ENCODE data around the gene TNXB.
"Not testable (repeated sequence)": the region's sequence is repeated elsewhere in the genome, so short reads cannot be mapped to it uniquely, and the experiment has no call there.

TNXB gene

DNA sequence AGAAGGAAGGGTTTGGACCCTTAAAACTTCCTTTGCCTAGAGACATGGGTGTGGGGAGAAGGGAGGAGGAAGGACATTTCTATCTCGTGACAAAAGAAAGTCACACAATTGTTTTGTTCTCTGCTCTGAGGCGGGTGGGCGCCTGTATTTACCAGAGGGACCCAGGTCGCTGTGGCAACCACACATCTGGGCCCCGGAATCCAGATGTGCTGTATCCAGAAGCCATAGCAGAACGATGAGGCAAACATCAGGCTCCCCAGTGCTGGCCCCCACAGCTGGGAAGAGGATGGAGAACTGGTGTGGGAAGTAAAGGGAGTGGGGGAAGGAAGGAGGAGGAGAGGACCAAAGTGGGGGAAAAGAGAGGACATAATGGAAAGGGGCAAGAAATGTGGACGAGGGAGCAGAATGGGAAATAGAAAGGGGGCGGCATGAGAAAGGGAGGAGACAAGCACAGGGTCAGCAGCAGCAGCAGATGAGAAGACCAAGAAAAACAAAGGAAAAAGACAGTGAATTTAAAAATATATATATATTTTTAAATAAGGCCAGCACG lies 3.4 kb upstream of the TNXB start:
- H3K9me3 Mint-ChIP-seq, result no peaks in the 10 kb centered on the region
- no peak overlapping the region for H3K4me3 Mint-ChIP-seq
- peaks cover 73% of the 10 kb centered on the region for H3K4me1 Mint-ChIP-seq (ENCODE audit: low read depth)
- H3K27me3 Mint-ChIP-seq, result peaks cover 31% of the 10 kb centered on the region
- peaks cover 66% of the 10 kb centered on the region for H3K36me3 Mint-ChIP-seq (ENCODE audit: low read depth)
- intact Hi-C loops (cut with micrococcal nuclease), result no loop called here
- no peak overlapping the region for H3K27ac Mint-ChIP-seq

DNA sequence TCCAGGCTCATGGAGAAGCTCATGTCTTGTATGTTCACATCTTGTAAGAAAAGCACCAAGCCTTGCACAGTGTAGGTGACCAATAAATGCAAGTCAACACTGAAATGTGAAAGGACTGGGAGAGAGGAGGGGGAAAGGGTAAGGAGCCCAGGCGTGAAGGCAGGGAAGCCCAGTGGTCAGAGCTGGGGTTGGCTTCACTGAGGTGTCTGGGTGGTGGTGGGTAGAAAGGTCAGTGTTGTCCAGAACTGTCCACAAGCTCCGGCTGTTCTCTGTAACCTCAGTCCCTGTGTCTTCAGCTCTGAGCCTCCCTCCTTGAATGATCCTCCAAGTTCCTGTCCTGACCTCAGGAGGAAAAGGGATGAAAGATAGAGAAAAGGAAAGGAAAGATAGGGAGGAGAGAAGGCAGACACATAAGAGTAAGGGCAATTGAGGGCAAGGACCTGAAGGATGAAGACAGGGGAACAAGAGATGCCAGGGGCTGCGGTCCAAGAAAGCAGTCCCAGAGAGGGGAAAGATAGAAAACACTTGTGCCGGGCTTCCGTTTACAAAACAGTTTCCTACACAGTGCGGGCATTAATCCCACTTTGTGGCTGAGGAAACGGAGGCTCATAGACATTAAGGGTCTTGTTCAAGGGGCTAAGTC lies 2.4 kb upstream of the TNXB start:
- Mint-ChIP-seq H3K9me3 (no peaks in the 10 kb centered on the region), H3K27me3 (peaks cover 40% of the 10 kb centered on the region), H3K4me3 (no peak overlapping the region), H3K27ac (no peak overlapping the region), H3K4me1 (ENCODE audit: low read depth) (peaks cover 74% of the 10 kb centered on the region), H3K36me3 (ENCODE audit: low read depth) (peaks cover 57% of the 10 kb centered on the region)
- intact Hi-C loops (cut with micrococcal nuclease), result no loop called here

DNA sequence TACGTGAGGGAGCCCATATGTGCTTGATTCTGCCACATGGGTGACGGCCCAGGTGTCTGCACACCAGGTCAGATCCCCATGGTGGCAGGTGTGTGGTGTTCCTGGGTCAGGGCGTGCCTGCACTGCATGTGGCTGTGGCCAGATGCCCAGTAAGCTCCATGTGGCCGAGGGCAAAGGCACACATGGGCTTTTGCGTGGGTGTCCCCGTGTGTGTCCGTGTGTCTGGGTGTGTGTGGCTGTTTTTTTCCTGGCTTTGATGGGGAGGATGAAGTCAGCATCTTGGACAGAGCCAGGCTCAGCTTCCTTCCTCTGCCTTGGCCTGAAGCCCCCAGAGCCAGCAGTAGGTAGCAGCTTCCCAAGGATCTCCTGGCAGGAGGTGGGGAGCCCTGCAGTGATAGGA lies 1.5 kb upstream of the TNXB start:
- Mint-ChIP-seq H3K27me3 (peaks cover 48% of the 10 kb centered on the region), H3K4me1 (ENCODE audit: low read depth) (peaks cover 65% of the 10 kb centered on the region), H3K9me3 (no peaks in the 10 kb centered on the region), H3K4me3 (no peak overlapping the region), H3K27ac (no peak overlapping the region), H3K36me3 (ENCODE audit: low read depth) (peaks cover 48% of the 10 kb centered on the region)
- intact Hi-C loops (cut with micrococcal nuclease), result no loop called here

DNA sequence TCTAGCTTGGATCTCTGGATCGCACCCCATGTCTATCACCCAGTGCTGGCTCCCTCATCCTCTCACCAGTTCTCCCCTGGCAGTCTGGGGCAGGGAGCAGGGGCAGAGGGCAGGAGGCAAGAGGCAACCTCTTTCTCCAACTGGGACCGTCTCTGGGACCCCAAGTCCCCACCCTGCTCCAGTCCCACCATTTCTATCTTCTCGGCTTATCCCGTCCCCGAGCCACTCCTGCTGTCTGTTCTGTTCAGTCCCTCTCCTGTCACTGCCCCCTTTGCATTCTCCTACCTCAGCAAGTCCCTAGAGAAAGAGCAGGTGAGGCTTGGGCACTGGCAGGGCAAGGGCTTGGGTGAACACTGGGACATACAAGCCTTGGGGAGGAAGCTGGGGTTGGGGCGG lies 625 bp upstream of the TNXB start:
- intact Hi-C loops (cut with micrococcal nuclease), result no loop called here
- Mint-ChIP-seq H3K4me3 (no peak overlapping the region), H3K9me3 (no peaks in the 10 kb centered on the region), H3K27ac (peak overlapping the region; percentile 4), H3K27me3 (peaks cover 52% of the 10 kb centered on the region), H3K36me3 (ENCODE audit: low read depth) (peaks cover 39% of the 10 kb centered on the region), H3K4me1 (ENCODE audit: low read depth) (peaks cover 56% of the 10 kb centered on the region)

- Mint-ChIP-seq H3K4me1 (ENCODE audit: low read depth) (peaks cover 47% of the 10 kb centered on the region), H3K27ac (peak overlapping the region; percentile 47), H3K27me3 (peaks cover 59% of the 10 kb centered on the region), H3K36me3 (ENCODE audit: low read depth) (peaks cover 30% of the 10 kb centered on the region), H3K9me3 (no peaks in the 10 kb centered on the region), H3K4me3 (no peak overlapping the region)
- intact Hi-C loops (cut with micrococcal nuclease), result no loop called here
Observed at GRCh38 chr6:32108727-32109113, 418 bp downstream of the TNXB start.

GRCh38 chr6:32108094-32108627 lies 977 bp downstream of the TNXB start:
- Mint-ChIP-seq H3K27ac (peak overlapping the region; percentile 47), H3K4me3 (no peak overlapping the region), H3K4me1 (ENCODE audit: low read depth) (peaks cover 41% of the 10 kb centered on the region), H3K27me3 (peaks cover 63% of the 10 kb centered on the region), H3K36me3 (ENCODE audit: low read depth) (peaks cover 24% of the 10 kb centered on the region), H3K9me3 (no peaks in the 10 kb centered on the region)
- intact Hi-C loops (cut with micrococcal nuclease), result no loop called here

DNA sequence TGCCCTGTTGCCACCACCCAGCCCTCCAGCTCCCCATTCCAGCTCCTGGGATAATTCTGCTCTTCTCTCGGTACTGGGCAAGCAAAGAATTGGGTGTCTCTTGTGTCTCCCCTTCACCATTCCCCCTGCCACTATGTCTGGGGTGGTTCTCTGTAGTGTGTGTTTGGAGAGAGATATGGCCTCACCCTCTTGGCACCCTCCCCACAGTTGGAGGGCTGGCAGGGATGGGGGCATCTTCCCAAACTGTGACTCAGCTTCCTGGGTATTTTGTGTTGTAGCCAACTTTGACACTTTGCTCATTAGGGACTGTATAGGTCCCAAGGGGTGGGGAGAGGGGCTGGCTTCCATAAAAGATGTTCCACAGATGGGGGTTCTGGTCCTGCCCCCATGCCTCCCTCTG lies 1.7 kb downstream of the TNXB start:
- intact Hi-C loops (cut with micrococcal nuclease), result no loop called here
- Mint-ChIP-seq H3K4me3 (no peak overlapping the region), H3K27me3 (peaks cover 67% of the 10 kb centered on the region), H3K9me3 (no peaks in the 10 kb centered on the region), H3K4me1 (ENCODE audit: low read depth) (peaks cover 34% of the 10 kb centered on the region), H3K27ac (no peak overlapping the region), H3K36me3 (ENCODE audit: low read depth) (peaks cover 16% of the 10 kb centered on the region)

- Mint-ChIP-seq H3K9me3 (no peaks in the 10 kb centered on the region), H3K36me3 (ENCODE audit: low read depth) (no peaks in the 10 kb centered on the region), H3K27ac (no peak overlapping the region), H3K4me3 (no peak overlapping the region), H3K4me1 (ENCODE audit: low read depth) (peaks cover 31% of the 10 kb centered on the region), H3K27me3 (peaks cover 72% of the 10 kb centered on the region)
- intact Hi-C loops (cut with micrococcal nuclease), result no loop called here
Observed at GRCh38 chr6:32105433-32105832, 3.7 kb downstream of the TNXB start.

- Mint-ChIP-seq H3K36me3 (ENCODE audit: low read depth) (no peaks in the 10 kb centered on the region), H3K27me3 (peaks cover 73% of the 10 kb centered on the region), H3K9me3 (no peaks in the 10 kb centered on the region), H3K4me1 (ENCODE audit: low read depth) (peaks cover 2% of the 10 kb centered on the region), H3K4me3 (no peak overlapping the region), H3K27ac (no peak overlapping the region)
- intact Hi-C loops (cut with micrococcal nuclease), result no loop called here
Observed at GRCh38 chr6:32102255-32102654, 6.9 kb downstream of the TNXB start.

DNA sequence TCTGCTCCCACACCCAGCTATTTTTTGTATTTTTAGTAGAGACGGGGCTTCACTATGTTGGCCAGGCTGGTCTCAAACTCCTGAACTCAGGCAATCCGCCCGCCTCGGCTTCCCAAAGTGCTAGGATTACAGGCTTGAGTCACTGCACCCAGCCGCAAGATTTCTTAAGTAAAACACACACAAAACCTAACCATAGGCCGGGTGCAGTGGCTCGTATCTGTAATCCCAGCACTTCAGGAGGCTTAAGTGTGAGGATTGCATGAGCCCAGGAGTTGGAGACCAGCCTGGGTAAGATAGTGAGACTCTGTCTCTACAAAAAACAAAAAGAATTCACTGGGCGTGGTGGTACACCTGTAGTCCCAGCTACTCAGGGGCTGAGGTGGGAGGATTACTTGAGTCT lies 8.9 kb downstream of the TNXB start:
- intact Hi-C loops (cut with micrococcal nuclease); H3K4me3 Mint-ChIP-seq: not testable (repeated sequence)
- peaks cover 79% of the 10 kb centered on the region for H3K27me3 Mint-ChIP-seq

DNA sequence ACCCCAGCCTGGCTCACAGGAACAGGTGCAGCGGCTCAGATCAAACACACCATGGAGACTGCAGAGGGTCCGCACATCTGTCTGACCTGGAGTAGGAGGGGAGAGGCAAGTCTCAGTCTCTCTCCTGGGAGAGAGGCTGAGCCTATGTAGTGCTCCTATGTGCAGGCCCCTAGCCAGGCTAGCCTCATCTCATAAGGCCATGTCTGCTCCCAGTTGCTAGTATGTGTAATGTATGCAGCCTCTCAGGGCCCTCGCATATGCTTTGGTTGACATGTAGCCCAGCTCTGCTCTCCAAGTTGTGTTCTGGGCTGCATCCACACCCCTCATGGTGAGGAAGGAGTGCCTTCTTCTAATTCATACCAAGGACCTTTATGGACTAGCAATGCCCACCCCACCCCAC lies 11.8 kb downstream of the TNXB start:
- Mint-ChIP-seq H3K4me1 (ENCODE audit: low read depth) (peaks cover 11% of the 10 kb centered on the region), H3K27ac (no peak overlapping the region), H3K36me3 (ENCODE audit: low read depth) (no peaks in the 10 kb centered on the region), H3K9me3 (no peaks in the 10 kb centered on the region), H3K4me3 (no peak overlapping the region), H3K27me3 (peaks cover 79% of the 10 kb centered on the region)
- intact Hi-C loops (cut with micrococcal nuclease), result loop anchor here (10.0 kb wide), 1 partner anchor 287 kb away; no protein-coding TSS in a partner anchor

More for the DNA sequence above, 8.9 kb downstream of the TNXB start:
- not testable (repeated sequence) for H3K36me3 Mint-ChIP-seq (ENCODE audit: low read depth); H3K9me3 Mint-ChIP-seq; H3K27ac Mint-ChIP-seq
- peaks cover 11% of the 10 kb centered on the region for H3K4me1 Mint-ChIP-seq (ENCODE audit: low read depth)

DNA sequence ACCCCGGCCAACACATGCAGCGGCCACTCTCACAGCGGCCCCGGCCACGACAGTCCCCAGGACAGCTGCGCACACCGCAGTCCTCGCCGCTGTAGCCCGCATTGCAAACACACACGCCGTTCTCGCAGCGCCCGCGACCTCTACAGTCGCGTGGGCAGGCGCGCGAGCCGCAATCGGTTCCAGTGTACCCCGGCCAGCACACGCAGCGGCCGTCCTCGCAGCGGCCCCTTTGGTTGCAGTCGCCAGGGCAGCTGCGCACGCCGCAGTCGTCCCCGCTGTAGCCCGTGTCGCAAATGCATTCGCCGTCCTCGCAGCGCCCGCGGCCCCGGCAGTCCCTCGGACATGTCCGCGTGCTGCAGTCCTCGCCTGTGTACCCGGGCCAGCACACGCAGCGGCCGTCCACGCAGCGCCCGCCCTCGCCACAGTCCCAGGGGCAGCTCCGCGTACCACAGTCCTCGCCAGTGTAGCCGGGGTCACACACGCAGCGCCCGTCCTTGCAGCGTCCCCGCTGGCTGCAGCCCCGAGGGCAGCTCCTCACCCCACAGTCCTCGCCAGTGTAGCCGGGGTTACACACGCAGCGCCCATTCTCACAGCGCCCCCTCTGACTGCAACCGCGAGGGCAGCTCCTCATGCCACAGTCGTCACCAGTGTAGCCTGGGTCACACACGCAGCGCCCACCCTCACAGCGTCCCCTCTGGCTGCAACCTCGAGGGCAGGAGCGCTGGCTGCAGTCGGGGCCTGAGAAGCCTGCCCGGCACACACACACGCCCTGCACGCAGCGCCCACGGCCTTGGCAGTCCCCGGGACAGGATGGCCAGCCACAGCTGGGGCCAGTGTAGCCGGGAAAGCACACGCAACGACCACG lies 12.5 kb downstream of the TNXB start:
- no peaks in the 10 kb centered on the region for H3K9me3 Mint-ChIP-seq
- peaks cover 11% of the 10 kb centered on the region for H3K4me1 Mint-ChIP-seq (ENCODE audit: low read depth)
- H3K4me3 Mint-ChIP-seq, result no peak overlapping the region
- intact Hi-C loops (cut with micrococcal nuclease), result loop anchor here (10.0 kb wide), 1 partner anchor 288 kb away; no protein-coding TSS in a partner anchor
- H3K36me3 Mint-ChIP-seq (ENCODE audit: low read depth), result no peaks in the 10 kb centered on the region
- H3K27ac Mint-ChIP-seq, result no peak overlapping the region
- peaks cover 83% of the 10 kb centered on the region for H3K27me3 Mint-ChIP-seq

DNA sequence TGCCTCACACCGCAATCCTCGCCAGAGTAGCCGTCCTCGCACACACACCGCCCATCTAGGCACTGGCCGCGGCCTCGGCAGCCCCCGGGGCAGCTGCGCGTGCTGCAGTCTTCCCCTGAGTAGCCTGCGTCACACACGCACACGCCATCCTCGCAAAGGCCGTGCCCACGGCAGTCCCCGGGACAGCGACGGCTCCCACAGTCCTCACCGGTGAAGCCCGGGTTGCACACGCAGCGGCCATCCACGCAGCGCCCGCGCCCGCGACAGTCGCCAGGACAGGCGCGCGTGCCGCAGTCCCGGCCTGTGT lies 13.1 kb downstream of the TNXB start:
- Mint-ChIP-seq H3K4me3 (no peak overlapping the region), H3K27ac (no peak overlapping the region), H3K9me3 (no peaks in the 10 kb centered on the region), H3K27me3 (peaks cover 88% of the 10 kb centered on the region), H3K36me3 (ENCODE audit: low read depth) (no peaks in the 10 kb centered on the region), H3K4me1 (ENCODE audit: low read depth) (peaks cover 11% of the 10 kb centered on the region)
- intact Hi-C loops (cut with micrococcal nuclease), result loop anchor here (10.0 kb wide), 1 partner anchor 289 kb away; no protein-coding TSS in a partner anchor

All from dendritic cell treated with granulocyte-macrophage colony-stimulating factor and Interleukin-4, amounts not matched to agents 40 ng/mL and 50 ng/mL, for 4 days (primary cell).